GM20000 (cell line): ENCODE results near the gene PIEZO1.

ENCODE experiments used
- DNase-seq: peaks from one replicate; pipeline ENCODE4 v3.0.0; 2012; ENCODE audit warnings: low spot score
- CTCF ChIP-seq: IDR thresholded peaks from 2 replicates; pipeline ENCODE4 v1.5.1; 2012; ENCODE audit warnings: mild to moderate bottlenecking, control low read depth; ENCODE audit errors: extremely low read depth, missing control alignments

The PIEZO1 gene

DNA sequence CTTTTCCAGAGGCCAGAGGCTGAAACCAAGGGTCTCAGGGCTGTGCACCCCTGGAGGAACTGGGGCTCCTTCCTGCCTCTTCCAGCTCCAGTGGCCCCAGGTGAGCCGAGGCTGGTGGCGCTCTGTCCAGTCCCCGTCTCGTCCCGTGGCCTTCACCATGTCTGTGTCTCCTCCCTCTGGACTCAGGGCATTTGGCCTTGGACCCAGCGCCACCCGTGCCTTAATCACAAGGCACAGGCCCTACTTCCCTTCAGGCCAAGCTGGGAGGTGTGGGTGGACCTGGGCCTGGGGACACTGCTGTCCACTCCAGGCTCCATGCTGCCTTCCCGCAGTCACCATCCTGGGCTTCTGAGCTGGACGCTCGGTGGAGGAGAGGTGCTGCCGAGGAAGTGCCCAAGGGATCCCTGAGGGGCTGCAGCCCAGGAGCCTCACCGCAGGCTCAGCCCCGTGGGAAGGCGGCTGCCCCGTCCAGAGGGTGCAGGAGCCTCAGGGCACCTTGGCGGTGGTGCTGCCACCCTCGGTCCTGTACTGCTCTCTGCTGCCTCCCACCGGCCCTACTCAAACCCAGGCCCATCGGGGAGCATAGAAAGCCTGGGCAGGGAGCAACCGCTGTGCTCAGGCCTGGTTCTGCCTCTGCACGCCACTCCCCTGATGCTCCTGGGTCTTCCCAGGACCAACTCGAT lies 36.3 kb upstream of the PIEZO1 start:
- no peak for TF ChIP-seq CTCF
- no peak for DNase-seq

GRCh38 chr16:88820385-88821025 lies 35.5 kb upstream of the PIEZO1 start:
- no peak for DNase-seq
- TF ChIP-seq CTCF, result no peak

DNA sequence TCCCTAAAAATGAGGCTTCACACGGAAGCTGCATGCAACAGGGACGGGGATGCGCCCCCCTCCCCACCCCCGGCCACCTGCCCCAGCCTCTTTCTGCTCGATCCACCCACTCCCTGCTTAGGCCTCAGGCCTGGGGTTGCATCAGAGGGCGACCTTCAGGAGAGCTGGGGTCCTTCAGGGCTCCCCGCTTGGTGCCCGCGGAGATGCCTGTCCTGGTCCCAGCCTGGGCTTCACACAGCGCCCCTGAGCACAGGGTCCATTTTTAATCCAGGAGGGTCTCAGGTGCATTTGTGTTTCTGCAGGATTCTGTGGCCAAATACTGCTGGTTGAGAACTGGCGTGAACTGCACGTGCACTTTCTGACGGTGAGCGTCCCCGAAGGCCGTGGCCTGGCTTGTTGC lies 34.1 kb upstream of the PIEZO1 start:
- no peak for TF ChIP-seq CTCF
- DNase-seq, result no peak

DNA sequence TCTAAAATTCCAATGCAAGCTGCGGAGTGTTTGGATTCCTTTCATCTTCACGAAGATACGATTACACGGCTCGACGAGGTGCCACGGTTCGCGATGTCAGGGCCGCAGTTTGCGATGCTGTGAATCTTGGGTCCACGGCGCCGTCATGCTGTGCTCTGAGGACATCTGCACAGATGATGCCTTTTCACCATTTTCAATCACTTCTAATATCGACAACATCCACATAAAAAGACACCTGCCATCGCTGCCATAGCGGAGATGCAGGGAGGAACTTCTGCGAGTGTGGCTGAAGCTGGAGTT lies 33.5 kb upstream of the PIEZO1 start:
- no peak for DNase-seq
- TF ChIP-seq CTCF, result no peak

DNA sequence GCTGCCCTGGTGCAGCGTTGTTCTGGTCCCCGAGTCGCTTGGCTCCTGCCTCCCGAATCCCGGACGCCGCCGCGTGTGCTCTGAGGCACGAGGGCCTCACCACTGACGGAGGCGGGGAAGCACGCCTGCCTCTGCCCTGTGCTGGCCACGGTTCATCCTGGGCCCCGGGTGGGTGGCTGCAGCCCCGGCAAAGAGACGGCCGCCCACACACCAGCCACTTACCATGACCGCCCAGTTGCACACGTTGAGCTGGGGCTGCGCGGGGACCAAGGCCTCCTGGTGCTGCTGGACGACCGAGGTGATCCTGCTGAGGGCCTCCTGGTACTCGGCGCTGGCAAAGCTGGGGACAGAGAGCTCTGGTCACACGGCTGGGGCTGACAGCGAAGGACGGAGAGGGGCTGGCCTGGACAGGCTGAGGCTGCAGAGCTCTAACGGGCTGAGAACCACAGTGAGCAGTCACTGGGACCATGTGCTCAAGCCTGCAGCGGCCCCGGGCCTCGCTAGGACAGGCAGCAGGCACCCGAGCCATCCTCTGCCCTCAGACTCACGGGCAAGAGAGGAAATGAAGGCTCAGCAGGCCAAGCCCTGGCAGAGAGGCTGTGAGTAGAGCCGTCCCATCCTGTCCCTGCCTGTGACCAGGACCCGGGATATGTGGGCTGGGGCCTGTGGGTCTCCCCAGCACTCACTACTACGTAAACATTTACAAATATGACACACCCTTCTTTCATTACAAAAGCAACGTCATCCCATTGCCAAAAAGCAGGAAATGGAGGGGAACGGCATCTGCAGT lies 33.0 kb upstream of the PIEZO1 start:
- no peak for TF ChIP-seq CTCF
- no peak for DNase-seq

DNA sequence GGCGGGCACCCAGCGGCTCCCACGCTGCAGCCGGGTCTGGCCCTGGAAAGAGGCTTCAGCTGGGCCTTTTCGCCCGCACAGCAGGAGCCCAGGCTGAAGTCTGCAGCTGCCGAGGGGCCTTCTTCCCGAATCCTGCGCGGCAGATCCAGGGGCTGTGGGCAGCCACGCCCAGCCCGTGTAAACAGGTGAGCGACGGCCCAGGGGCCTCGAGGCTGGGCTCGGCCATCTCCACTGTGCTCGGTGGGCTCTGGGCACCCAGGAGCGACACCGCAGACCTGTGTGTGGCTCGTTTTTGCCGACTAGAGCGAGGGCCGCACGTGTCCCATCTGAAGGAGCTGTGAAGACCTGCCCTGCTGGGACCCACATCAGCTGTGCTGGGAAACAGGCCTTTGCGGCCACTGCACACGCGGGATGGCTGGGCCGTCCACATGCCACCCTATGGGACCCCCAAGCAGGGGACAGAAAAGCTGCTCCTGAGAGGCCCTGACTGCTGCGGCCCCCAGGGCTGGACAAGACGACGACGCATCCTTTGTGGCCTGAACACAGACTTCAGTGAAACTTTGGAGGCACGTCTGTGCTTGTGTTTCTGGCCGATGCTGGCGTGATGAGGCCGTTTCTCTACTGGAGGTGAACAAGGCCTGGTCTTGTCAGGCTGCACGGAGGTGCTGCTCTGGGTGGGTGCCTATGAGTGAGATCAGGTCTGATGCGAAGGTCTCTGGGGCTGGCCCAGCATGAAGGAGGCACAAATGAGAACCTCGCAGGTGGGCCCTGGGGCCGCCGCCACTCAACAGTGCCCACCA lies 31.9 kb upstream of the PIEZO1 start:
- no peak for TF ChIP-seq CTCF
- no peak for DNase-seq
